Putamen (tissue), 1 donor: ENCODE data around the gene ATP7B.

Experiments used
- DNase-seq: peaks from one replicate; pipeline ENCODE4 v3.0.0-alpha.2; 2016; ENCODE audit warnings: low spot score

ATP7B gene

DNA sequence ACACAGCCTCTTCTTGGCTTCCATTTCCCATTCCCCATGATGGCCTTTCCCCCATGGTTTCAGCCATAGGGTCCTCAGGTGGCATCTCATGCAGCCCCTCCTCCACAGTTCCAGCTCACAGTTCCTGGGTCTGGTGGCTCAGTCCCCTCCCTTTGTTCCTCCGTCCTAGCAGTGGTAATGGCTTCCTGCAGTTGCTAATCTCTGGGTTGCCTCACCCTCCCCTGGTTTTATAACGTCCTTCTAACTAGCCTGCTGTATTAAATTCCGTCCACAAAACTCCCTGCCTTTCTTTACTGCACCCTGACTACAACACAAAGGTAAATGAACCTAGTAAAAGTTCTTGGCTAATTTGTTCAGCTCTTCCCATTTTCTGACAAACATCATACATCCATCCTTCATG is 118.6 kb downstream of the ATP7B start:
- DNase-seq: no peak

DNA sequence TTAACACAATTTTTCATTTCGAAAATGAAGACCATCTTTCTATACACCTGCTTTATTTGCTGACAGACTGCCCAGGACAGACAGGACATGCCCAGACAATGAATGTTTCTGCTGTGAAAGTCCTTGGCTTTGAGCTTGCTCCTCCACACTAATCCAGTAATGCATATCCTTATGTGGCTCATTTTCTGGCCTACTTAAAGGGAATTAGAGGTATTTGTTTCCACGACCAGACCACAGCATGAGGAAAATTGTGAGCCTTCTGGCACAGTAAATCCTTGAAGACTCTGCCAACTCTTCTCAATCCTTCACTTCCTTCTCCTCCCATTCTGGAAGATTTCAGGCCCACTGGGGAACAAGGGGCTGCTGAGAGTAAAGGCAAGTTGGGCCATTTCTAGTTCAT is 123.8 kb downstream of the ATP7B start:
- DNase-seq: no peak

DNA sequence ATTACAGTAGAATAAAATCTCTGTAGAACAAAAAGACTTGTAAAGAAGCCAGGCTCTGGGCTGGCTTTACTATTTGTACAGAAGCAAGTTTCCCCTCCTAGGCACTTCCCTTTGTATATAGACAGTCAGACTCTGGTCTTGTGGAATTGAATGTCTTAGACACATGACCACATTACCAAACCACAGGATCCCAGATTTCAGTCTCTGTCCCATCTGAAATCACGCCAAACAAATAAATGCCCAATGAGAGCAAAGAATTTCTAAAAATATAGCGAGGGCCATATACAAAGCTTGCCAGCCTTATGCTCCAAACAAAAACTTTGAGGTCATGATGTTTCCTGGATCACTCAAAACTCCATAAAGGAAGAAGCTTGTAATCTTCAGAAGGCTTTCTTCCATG is 125.6 kb downstream of the ATP7B start:
- no peak for DNase-seq

DNA sequence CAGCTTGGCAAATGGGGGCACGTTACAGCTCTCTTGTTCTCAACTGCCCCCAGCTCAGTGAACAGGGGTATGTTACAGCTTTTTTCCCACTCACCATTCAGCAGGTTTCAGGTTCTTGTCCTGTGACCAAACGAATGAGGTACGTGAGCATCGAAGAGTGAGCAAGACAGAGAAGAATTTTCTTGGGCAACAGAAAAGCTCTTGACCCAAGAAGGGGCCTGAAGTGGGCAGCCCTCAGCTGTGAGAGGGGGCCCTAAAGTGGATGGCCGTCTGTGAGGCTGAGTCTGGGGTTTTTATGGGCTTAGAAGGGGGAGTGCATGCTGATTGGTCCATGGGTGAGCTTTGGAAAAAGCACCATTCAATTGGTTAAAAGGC is 128.0 kb downstream of the ATP7B start:
- DNase-seq: no peak
